HL-60/S4 treated with phorbol 12-myristate 13-acetate at 8.2 ng/mL for 4 days and 3 days (cell line): ENCODE results near the gene NMNAT3.

Source experiments
- in situ Hi-C: fragments of 300-500 bp; cut with MboI; formaldehyde crosslinking; loops from 2 replicates; pipeline ENCODE4 v1.15.0; 2022; ENCODE audit warnings: low sequenced_read_pairs

The NMNAT3 gene

DNA sequence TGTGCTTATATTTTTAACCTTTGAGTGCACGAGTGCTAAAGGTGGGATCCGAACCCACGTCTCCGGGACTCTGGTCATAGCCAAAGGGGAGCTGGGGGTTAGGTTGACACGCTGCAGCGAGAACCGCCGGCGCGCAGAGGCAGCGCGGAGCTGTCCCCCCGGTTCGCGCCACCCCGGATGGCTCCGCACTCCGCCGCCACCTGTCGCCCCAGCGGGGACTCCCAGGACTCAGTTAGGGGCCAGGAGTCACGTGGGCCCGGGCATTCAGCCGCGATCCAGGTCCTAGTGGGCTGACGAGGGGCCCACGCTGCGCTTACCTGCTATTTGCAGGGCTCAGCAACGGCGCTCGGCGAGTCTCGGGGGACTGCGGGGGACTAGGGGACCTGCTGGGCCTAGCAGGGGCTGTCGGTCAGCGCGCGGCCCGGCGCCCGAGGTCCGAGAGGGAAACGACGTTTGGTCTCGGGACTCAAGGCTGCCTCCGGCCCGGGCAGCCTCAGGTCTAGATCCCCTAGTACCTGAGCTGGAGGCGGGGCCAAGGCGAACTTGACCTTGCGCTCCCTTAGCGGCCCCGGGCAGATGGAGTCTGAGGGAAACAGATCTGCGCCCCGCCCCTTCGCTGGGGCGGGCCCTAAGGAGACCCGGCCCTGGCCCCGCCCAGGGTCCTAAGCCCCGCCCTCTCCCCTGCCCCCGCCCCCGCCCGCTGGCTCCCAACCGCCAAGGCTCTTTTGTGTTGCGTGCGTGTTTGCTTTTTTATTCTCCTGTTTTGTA lies at the start of gene NMNAT3:
Gene NMNAT3 (minus strand): TSS at position 585 of the 768 bp plus-strand sequence. CDS start 50,248 bp downstream, outside the sequence.
- in situ Hi-C loops = no loop called here

DNA sequence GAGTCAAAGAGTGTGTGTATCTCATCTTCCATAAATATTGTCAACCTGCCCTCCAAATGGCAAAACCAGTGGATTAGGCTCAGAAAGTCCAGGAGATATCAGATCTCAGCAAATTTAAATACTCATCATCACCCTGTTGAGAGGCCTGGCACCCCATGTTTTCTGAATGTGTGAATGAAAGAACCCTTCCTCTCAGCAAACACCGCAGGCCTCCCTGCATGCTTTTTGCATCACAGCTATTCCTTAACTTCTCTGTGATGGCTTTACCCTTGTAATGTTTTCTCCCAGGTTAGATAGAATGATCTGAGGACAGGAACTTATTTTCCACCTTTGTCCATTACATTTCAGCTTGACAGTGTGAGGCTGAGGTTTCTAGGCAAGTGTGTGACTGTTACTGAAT lies 43.6 kb upstream of the NMNAT3 start:
- in situ Hi-C loops = no loop called here

DNA sequence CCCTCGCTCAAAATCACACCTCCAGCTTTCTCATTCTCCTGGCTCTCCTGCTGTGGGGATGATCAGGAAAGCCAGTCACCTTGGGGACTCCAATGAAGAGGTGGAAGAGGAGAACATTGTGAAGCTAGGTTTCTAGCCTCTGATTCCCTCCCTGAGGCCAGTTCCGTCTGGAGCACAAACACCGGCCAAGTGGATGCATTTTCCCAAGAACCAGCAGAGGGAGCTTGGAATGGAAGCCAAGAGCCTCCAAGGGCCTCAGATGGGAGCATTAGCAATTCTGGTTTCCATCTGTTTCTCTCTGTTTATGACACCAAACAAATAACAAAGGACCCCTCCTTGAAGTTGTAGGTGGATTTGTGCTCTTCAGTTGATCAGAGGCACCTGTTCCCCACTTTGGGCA lies 40.6 kb upstream of the NMNAT3 start:
- in situ Hi-C loops = no loop called here

DNA sequence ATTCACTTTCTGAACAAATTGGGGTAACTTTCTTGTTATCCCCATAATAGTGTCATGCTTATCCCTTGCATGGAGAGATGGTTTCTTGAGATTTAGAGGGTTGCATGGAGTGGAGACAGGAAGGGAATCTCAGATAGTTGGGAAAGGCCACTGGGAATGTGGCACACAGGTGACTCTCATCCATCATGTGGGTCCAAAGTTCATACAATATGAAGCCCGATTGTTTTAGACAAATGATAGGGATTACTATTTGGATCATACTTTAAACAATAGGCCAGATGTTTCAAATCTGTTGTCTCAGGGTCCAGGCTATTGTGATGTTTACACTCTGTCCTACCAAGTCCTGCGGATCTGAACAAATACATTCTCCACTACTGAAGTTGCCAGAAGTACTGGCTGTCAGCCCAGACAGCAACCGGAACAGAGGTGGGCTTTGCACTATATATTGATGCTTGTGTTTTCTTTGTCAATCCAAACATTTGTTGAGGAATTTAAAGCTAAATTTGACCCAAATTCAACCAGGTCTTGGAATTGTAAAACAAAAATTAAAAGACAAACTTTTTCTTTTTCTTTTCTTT lies 39.2 kb upstream of the NMNAT3 start:
- in situ Hi-C loops = no loop called here

DNA sequence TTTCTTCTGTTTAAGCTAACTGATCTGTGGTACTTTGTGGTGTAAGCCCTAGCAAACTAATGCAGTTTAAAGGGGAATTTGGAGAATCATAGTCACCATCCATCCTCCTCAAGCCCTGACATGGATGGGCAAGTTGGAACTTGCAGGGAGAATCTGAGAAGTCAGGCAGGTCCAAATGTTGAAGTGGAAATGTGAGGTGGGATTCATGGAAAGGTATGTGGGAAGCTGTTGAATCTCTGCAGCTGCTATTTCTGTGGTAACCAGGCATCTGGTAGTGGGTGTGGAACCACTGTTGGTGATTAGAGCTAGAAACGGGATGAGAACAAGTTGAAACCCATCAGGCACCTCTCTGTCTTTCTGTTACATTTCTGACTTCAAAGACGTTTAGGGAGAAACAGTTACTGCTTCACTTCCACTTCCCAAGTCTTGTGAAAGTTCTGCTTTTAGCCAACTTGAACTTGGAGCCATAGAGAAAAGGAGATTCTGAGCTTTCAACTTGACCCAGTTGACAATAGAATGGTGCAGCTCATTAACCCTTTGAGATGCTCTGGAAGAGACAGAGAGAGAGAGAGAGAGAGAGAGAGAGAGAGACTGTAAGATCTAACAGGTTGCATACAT lies 38.1 kb upstream of the NMNAT3 start:
- in situ Hi-C loops = no loop called here

DNA sequence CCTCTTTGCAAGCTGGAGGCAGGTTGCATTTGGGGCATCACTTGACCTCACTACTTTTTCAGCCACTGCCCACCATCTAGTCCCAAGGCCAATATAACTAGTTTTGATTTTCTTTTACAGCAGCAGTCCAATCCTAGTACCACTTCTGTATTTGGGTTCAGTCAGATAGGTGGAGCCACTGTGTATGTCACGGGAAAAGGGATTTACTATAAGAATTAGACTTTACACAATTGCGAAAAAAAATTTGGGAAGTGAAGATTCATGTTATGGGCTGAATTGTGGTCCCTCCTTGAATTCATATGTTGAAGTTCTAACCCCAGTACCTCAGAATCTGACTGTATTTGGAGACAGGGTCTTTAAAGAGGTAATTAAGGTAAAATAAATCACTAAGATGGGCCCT lies 37.4 kb upstream of the NMNAT3 start:
- in situ Hi-C loops = no loop called here

DNA sequence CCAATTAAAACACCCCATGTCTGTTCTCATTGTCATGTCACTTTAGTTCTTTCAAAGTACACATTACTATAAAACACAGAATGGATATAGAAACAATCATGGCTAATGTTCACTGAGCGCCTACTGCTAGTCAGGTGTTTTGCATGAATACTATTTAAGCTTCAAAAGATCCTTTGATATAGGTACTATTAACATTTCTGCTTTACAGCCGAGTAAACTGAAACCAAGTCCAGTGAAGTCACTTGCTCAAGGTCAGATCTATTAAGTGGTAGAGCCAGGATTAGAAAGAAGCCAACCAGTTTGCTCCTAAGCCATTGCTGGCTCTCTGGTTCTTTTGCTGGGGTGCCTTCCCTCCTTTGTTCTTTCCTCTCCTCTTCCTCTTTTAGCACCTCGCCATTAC lies 32.4 kb upstream of the NMNAT3 start:
- in situ Hi-C loops = no loop called here

DNA sequence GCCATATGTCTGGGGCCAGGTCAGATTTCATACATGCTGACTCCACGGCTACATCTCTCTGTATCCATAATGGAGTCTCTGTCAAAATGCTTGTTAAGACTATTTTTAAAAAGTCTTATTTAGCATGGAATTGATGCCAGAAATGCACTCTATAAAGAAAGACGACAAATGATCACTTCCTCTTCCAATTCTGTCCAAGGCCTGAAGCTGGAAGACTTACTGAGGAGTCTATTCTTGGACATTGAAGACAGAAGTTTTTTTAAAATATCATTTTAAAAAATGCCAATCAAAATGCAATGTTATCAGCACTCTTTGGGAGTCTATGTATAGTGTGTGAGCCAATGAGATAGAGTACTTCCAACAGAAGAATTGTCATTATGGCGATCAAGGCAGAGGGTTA lies 27.9 kb upstream of the NMNAT3 start:
- in situ Hi-C loops = no loop called here

DNA sequence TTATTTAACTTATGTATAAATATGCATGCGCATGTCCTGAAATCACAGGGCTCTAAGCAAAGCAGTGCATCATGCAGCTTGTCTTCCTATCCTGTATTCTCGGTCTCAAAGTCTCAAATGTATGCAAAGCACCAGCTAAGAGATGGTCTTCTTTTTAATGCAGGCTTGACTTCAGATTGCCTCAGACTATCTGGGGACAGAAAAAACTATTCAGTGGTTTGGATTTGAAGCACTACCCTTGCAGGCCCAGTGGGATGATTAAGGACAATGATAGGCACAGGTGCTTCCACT lies 18.5 kb upstream of the NMNAT3 start:
- in situ Hi-C loops = no loop called here

DNA sequence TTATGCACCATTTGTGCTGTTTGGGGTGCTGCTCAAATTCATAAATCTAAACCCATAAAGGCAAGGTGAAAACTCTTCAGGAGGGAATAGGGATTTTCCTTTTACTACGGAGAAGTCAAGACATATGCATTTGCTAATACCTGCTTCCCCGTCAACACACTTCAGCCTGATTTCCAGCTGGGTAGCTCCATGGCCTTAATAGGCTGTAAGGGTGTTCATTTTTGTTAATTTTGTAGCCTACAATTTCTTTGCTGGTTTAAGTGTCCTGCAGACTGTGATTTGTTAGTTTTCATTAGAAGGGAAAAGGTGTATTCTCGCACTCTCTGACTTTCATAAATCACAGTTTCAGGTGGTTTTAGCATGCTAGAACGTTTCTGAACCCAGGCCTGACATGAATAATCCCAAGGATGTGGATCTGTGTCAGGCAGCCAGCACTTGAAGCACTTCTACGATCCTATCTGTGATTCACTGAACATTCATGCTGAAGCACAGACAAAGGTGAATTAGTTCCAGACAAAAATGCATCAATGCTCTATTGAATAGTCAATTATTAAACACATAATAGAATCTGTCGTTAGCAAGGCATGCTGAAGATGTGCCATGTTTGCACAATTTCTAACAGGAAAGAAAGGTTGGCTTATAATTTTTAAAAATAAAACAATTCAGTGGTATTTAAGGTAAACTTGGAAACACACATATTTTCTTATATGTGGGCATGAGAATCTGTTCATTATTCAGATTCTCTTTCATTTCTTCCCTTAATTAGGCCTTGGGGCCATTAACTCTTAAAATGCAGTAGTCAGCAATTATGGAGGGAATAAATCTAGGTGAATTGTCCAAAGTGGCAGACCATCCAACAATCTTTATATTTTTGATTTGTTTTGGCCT lies 17.9 kb upstream of the NMNAT3 start:
- in situ Hi-C loops = no loop called here

DNA sequence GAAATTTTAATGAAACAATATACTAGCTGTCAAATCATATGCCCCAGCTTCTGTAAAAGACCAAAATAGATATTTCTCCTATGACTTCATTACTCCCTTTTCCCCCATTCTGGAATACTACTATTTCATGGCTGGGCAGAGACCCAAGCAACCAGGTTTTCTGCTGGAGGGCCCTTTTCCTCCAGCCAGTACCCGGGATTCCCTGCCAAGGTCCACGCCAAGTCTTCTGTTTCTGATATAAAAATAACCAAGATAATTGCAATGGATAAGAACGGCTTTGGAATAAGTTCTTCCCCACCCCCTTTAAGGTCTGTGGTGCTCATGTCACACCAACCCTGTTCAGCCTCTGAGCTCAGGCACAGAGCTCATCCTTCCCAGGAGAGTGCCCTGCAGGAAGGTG lies 17.2 kb upstream of the NMNAT3 start:
- in situ Hi-C loops = no loop called here

DNA sequence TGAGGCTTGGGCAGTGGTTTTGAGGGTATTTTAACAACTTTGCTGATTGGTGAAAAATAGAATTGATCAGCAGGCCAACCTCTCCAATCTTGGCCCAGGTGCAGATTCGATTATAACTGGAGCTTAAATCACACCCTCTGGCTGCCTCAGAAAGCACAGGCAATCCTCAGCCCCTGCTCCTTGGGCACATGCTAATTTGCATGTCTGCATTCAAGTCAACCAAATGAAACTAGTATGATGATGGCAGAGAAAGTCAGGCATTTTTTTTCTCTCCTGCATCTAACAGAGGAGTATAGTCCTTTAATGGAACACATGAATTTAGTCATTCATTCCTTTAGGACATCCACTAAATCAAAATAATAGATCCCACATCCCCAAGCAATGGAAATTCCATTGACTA lies 16.8 kb upstream of the NMNAT3 start:
- in situ Hi-C loops = no loop called here

DNA sequence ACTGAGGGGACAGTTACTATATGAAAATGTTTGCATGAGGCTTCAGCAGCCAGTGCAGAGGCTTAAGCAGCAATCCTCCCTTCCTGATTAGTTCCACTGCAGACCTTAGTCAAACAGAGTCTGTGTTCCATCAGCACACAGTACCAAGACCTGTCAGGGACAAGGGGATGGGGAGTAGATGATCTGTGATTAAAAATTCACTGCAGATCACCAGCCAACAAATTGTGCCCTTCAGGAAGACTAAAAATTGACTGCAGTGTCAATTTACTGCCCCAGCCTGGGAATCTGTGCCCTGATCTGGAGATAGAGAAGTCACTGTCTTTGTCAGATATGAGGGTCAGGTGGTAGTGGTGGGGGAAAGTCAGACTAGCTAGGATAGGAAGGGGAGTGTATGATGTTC lies 13.8 kb upstream of the NMNAT3 start:
- in situ Hi-C loops = no loop called here

DNA sequence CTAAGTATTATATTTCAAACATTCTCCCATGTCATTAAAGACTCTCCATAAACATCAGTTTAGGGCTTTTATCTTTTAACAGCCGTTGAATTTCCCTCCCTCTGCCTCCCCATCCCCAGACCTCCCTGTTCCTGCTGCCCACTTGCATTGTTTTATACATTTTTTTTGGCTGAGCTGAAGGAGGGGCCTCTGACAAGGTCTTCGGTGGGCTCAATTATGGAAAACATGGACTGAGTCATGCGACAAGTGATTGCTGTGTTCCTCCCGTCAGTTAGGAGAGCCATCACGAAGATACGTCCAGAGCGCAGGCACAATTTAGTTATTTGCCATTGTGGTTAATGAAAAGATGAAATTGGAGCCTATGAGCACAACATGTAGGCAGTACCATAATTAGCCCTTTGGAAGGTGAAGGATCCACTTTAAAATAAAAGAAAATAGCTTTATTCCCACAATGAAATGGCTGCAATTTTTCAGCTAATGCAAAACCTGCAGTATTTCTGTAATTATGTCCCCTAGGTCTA lies 12.0 kb upstream of the NMNAT3 start:
- in situ Hi-C loops = no loop called here

DNA sequence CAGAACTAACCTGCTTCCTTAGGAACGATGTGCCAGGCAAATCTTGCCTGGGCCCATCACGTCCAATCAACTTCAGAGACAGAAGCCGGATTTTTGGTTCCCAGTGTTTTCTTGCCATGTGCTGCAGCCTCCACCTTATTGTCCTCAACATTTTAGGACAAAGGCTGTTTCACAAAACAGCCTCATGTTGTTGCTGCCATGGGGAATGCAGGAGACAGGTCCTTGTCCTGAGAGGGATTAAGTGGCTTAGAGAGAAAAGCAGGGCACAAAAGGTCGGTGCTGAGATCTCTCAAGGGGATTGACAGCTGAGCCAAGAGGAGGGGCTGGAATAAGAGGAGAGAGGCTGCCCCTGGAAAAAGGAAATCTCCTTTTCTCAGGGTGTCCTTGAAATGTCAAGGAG lies 11.3 kb upstream of the NMNAT3 start:
- in situ Hi-C loops = no loop called here

DNA sequence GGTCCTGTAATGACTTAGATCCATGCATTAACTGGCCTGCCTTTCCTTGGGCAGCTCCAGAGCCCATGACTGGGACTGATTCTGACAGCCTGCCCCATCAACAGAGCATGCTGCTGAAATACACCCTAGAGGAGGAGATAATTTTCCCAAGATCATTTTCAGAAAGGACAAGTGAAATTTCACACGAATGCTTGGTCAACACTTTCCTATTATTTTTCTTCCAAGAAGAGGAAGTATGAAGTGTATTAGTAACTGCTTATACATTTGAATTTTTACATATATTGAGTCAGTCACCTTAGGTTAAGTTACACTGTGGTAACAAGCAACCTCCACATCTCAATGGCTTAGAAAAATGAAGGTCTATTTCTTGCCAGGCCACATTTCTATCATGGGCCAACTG lies 9.7 kb upstream of the NMNAT3 start:
- in situ Hi-C loops = no loop called here

DNA sequence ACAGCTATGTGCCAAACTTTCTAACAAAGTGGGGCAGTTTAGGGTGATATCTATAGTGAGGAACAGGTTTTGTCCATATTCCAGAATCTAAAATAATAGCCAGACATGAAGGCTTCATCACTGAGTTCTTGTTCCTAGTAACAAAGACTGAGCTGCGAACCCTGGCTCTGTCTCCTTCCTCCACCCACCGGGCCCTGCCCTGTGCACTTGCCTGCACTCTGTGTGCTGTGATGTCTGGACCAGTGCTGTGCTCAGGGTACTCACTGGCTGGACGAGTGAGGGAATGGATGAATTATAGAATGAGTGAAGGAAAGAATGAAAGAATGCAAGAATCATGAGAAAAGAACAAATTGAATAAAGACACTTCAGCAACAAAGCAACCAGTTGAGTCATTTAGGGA lies 8.9 kb upstream of the NMNAT3 start:
- in situ Hi-C loops = no loop called here

DNA sequence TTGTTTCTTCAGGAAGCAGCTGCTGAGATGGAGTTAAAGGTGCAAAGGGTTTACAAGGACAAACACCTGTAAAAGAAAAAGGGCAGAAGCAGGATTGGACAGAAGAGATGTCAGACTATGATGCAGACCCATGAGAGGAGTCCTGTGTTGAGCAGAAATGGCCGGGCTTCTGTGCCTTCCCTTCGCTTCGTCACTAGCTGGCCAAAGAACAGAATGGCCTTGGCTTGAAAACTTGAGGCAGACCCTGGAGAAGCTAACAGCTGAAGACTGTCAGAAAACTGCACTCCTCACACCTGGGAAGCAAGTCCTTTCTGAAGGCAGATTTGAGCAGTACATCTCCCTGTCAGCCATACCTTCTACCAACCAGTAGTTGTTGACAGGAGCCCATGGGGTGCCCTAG lies 8.4 kb upstream of the NMNAT3 start:
- in situ Hi-C loops = no loop called here

DNA sequence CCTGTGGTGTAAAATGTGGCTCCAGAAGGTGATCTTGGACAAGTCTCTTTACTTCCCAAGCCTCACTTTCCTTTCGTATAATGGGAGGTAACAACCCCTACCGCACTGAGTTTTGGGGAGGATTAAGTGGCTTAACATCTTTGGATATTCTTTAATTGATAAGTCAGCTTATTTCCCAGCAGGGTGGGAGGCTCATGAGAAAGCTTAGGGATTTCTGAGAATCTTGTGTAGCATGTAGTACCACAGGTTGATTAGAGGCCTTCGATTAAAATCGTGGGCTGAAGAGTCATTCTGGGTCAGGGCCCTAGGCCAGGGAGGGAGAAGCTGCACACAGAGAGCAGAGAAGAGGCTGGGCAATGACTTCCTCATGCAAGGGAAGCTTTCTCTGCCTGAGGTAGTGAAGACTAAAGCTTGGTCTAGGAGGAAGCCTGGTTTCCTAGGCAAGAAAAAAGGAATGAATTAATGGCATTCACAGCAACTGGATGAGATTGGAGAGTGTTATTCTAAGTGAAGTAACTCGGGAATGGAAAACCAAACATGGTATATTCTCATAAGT lies 1.5 kb upstream of the NMNAT3 start:
- in situ Hi-C loops = no loop called here

DNA sequence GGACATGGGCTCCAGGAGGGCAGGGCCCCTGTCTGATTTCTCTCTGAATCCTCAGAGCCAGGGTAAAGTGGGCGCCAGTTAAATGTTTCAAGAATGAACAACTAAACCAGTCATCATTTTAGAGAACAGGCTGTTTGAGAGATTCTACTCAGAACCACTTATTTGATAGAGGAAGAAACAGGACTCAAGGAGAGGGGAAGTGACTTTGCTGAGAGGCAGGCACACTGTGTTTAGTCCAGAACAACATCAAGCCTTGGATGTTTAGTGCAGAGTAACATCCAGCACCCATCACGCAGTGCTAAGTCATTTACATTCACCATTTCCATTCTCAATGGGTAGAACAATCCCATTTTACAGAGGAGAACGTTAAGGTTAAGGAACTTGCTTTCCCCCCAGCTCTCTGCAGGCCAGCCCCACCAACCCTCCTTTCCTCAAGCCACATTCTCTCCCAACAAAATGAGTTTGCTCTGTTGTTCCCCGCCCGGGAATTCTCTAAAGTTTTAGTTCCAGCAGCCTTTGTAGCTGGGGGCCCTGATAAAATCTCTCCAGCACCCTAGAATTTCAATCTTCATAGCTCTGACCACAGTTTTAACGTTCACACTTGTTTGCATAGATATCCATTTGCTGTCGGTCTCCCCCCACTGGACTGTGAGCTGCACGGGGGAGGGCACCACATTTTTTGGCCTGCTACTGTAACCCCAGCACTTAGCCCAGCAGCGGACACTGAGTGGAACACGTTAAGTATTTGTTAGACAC lies 962 bp downstream of the NMNAT3 start:
- in situ Hi-C loops = no loop called here
